ENCODE results near the gene PNPLA7.

Gene PNPLA7

GRCh38 chr9:137502008-137502911, 47.9 kb downstream of the PNPLA7 start:
- Histone ChIP-seq H3K36me3 (ENCODE audit: control insufficient read depth, insufficient read depth, low read length) (no peaks in the 10 kb centered on the region), H3K9me3 (ENCODE audit: control insufficient read depth, low read length) (no peaks in the 10 kb centered on the region), H3K27me3 (ENCODE audit: control insufficient read depth, insufficient read depth, low read length, poor library complexity, severe bottlenecking) (no peaks in the 10 kb centered on the region), H3K4me1 (ENCODE audit: control insufficient read depth, insufficient read depth, low read length) (no peaks in the 10 kb centered on the region), H3K27ac (ENCODE audit: insufficient read depth, low read depth, low read length, poor library complexity, severe bottlenecking) (no peak overlapping the region), H3K4me3 (ENCODE audit: insufficient read depth, low read depth, low read length) (no peak overlapping the region)
- WGBS, 2 experiments: 60 to 63% methylated on average over 28 of the region's 36 CpGs

GRCh38 chr9:137501457-137501856, 48.7 kb downstream of the PNPLA7 start:
- H3K27ac ChIP-seq (ENCODE audit: insufficient read depth, low read depth, low read length, poor library complexity, severe bottlenecking): no peak overlapping the region
- H3K4me1 ChIP-seq (ENCODE audit: control insufficient read depth, insufficient read depth, low read length): no peaks in the 10 kb centered on the region
- H3K27me3 ChIP-seq (ENCODE audit: control insufficient read depth, insufficient read depth, low read length, poor library complexity, severe bottlenecking): no peaks in the 10 kb centered on the region
- 94% methylated on average over 12 of the region's 12 CpGs for WGBS, 2 experiments
- H3K9me3 ChIP-seq (ENCODE audit: control insufficient read depth, low read length): no peaks in the 10 kb centered on the region
- no peak overlapping the region for H3K4me3 ChIP-seq (ENCODE audit: insufficient read depth, low read depth, low read length)
- no peaks in the 10 kb centered on the region for H3K36me3 ChIP-seq (ENCODE audit: control insufficient read depth, insufficient read depth, low read length)

GRCh38 chr9:137500666-137501397, 49.4 kb downstream of the PNPLA7 start:
- Histone ChIP-seq H3K4me1 (ENCODE audit: control insufficient read depth, insufficient read depth, low read length) (no peaks in the 10 kb centered on the region), H3K27ac (ENCODE audit: insufficient read depth, low read depth, low read length, poor library complexity, severe bottlenecking) (no peak overlapping the region), H3K27me3 (ENCODE audit: control insufficient read depth, insufficient read depth, low read length, poor library complexity, severe bottlenecking) (no peaks in the 10 kb centered on the region), H3K36me3 (ENCODE audit: control insufficient read depth, insufficient read depth, low read length) (no peaks in the 10 kb centered on the region), H3K9me3 (ENCODE audit: control insufficient read depth, low read length) (no peaks in the 10 kb centered on the region), H3K4me3 (ENCODE audit: insufficient read depth, low read depth, low read length) (no peak overlapping the region)
- WGBS, 2 experiments: 95% methylated on average over 45 of the region's 45 CpGs

- Histone ChIP-seq H3K9me3 (ENCODE audit: control insufficient read depth, low read length) (no peaks in the 10 kb centered on the region), H3K4me3 (ENCODE audit: insufficient read depth, low read depth, low read length) (no peak overlapping the region), H3K27me3 (ENCODE audit: control insufficient read depth, insufficient read depth, low read length, poor library complexity, severe bottlenecking) (no peaks in the 10 kb centered on the region), H3K27ac (ENCODE audit: insufficient read depth, low read depth, low read length, poor library complexity, severe bottlenecking) (no peak overlapping the region), H3K36me3 (ENCODE audit: control insufficient read depth, insufficient read depth, low read length) (no peaks in the 10 kb centered on the region), H3K4me1 (ENCODE audit: control insufficient read depth, insufficient read depth, low read length) (no peaks in the 10 kb centered on the region)
- 92 to 93% methylated on average over 36 of the region's 36 CpGs for WGBS, 2 experiments
Observed at GRCh38 chr9:137499858-137500661, 50.1 kb downstream of the PNPLA7 start.

- H3K36me3 ChIP-seq (ENCODE audit: control insufficient read depth, insufficient read depth, low read length): no peaks in the 10 kb centered on the region
- no peaks in the 10 kb centered on the region for H3K4me1 ChIP-seq (ENCODE audit: control insufficient read depth, insufficient read depth, low read length)
- H3K4me3 ChIP-seq (ENCODE audit: insufficient read depth, low read depth, low read length): no peak overlapping the region
- H3K27ac ChIP-seq (ENCODE audit: insufficient read depth, low read depth, low read length, poor library complexity, severe bottlenecking): no peak overlapping the region
- WGBS, 2 experiments: 93 to 94% methylated on average over 16 of the region's 16 CpGs
- H3K27me3 ChIP-seq (ENCODE audit: control insufficient read depth, insufficient read depth, low read length, poor library complexity, severe bottlenecking): no peaks in the 10 kb centered on the region
- H3K9me3 ChIP-seq (ENCODE audit: control insufficient read depth, low read length): no peaks in the 10 kb centered on the region
Observed at GRCh38 chr9:137499416-137499815, 50.8 kb downstream of the PNPLA7 start.

GRCh38 chr9:137498720-137499150, 51.5 kb downstream of the PNPLA7 start:
- H3K36me3 ChIP-seq (ENCODE audit: control insufficient read depth, insufficient read depth, low read length): no peaks in the 10 kb centered on the region
- no peaks in the 10 kb centered on the region for H3K9me3 ChIP-seq (ENCODE audit: control insufficient read depth, low read length)
- 90 to 92% methylated on average over 16 of the region's 16 CpGs for WGBS, 2 experiments
- no peak overlapping the region for H3K4me3 ChIP-seq (ENCODE audit: insufficient read depth, low read depth, low read length)
- no peaks in the 10 kb centered on the region for H3K4me1 ChIP-seq (ENCODE audit: control insufficient read depth, insufficient read depth, low read length)
- H3K27me3 ChIP-seq (ENCODE audit: control insufficient read depth, insufficient read depth, low read length, poor library complexity, severe bottlenecking): no peaks in the 10 kb centered on the region
- no peak overlapping the region for H3K27ac ChIP-seq (ENCODE audit: insufficient read depth, low read depth, low read length, poor library complexity, severe bottlenecking)

- Histone ChIP-seq H3K4me3 (ENCODE audit: insufficient read depth, low read depth, low read length) (no peak overlapping the region), H3K9me3 (ENCODE audit: control insufficient read depth, low read length) (no peaks in the 10 kb centered on the region), H3K27me3 (ENCODE audit: control insufficient read depth, insufficient read depth, low read length, poor library complexity, severe bottlenecking) (no peaks in the 10 kb centered on the region), H3K4me1 (ENCODE audit: control insufficient read depth, insufficient read depth, low read length) (no peaks in the 10 kb centered on the region), H3K27ac (ENCODE audit: insufficient read depth, low read depth, low read length, poor library complexity, severe bottlenecking) (no peak overlapping the region), H3K36me3 (ENCODE audit: control insufficient read depth, insufficient read depth, low read length) (no peaks in the 10 kb centered on the region)
- WGBS, 2 experiments: 92 to 94% methylated on average over 36 of the region's 36 CpGs
Observed at GRCh38 chr9:137497921-137498719, 52.1 kb downstream of the PNPLA7 start.

GRCh38 chr9:137496601-137497375, 53.4 kb downstream of the PNPLA7 start:
- Histone ChIP-seq H3K27ac (ENCODE audit: insufficient read depth, low read depth, low read length, poor library complexity, severe bottlenecking) (no peak overlapping the region), H3K4me3 (ENCODE audit: insufficient read depth, low read depth, low read length) (no peak overlapping the region), H3K9me3 (ENCODE audit: control insufficient read depth, low read length) (no peaks in the 10 kb centered on the region), H3K36me3 (ENCODE audit: control insufficient read depth, insufficient read depth, low read length) (no peaks in the 10 kb centered on the region), H3K4me1 (ENCODE audit: control insufficient read depth, insufficient read depth, low read length) (no peaks in the 10 kb centered on the region), H3K27me3 (ENCODE audit: control insufficient read depth, insufficient read depth, low read length, poor library complexity, severe bottlenecking) (no peaks in the 10 kb centered on the region)
- 94% methylated on average over 27 of the region's 27 CpGs for WGBS, 2 experiments

Measured in ectodermal cell (in vitro differentiated cells).